Mucosa of descending colon (tissue), 3 donors: ENCODE results near the gene CNKSR3. TPM values are rescaled to one million over a fixed set of nuclear protein-coding genes. Genes with fewer than 3 reads are reported as not detected.
A peak's percentile ranks its signal among the peaks of the same experiment; 100 is the strongest.

Experiments
- ATAC-seq: fragments of 200-7000 bp; cut with Tn5 transposase; one replicate; pipeline ENCODE4 v1.9.1; 2020; ENCODE audit warnings: mild to moderate bottlenecking, moderate library complexity
- DNase-seq, 3 donors: peaks; one replicate each; pipeline ENCODE4 v3.0.0-alpha.2; 2020
- H3K36me3 ChIP-seq: fragments of 200-600 bp; one replicate; pipeline ENCODE4 v1.8.0; 2021; ENCODE audit warnings: low read depth, mild to moderate bottlenecking
- H3K4me1 ChIP-seq: fragments of 200-600 bp; one replicate; pipeline ENCODE4 v1.8.0; 2021; ENCODE audit warnings: low read depth, mild to moderate bottlenecking
- H3K4me3 ChIP-seq: fragments of 200-600 bp; one replicate; pipeline ENCODE4 v1.8.0; 2021; ENCODE audit warnings: mild to moderate bottlenecking
- H3K9me3 ChIP-seq: fragments of 200-600 bp; one replicate; pipeline ENCODE4 v1.8.0; 2021; ENCODE audit warnings: mild to moderate bottlenecking
- CTCF ChIP-seq: fragments of 200-600 bp; IDR thresholded peaks from one replicate; pipeline ENCODE4 v1.8.0; 2022; ENCODE audit warnings: antibody characterized with exemption, mild to moderate bottlenecking
- intact Hi-C, 2 donors: fragments of 100-400 bp; cut with DNase I in 1 of 2; cut with micrococcal nuclease in 1 of 2; formaldehyde crosslinking; loops; one replicate each; pipeline versions ENCODE4 v1.11.0 to v1.11.1; 2022; cut with DNase I, micrococcal nuclease
- total RNA-seq, 3 donors: library from RNA; stranded (reverse); fragmentation: NEBNext Ultra II Directional in 2 of 3; extraction: Animal tissue kit (Norgen Biotek cat#: 25700) in 2 of 3; gene quantifications; one replicate each; pipeline versions ENCODE4 v1.2.1 to v1.2.4, GENCODE V29; 2021 to 2023
- donor health status: DM: no; HTN: no; CAD: no; lungs with moderate emphysema.
- donor health status: DM: no; HTN: no; CAD: no.
- donor health status: DM: no; HTN: yes; CAD: no.

Gene CNKSR3
- total RNA-seq, 3 donors from 2014 or later, result 16.5 to 39.0 (median 33.6) TPM

- ATAC-seq (peak; percentile 44), DNase-seq (no peak)
- H3K4me3 ChIP-seq, result no peak within 1 kb of the TSS
- TF ChIP-seq CTCF, result no peak
- H3K36me3 ChIP-seq, result no peaks in the 10 kb centered on the region
- H3K4me1 ChIP-seq, result no peaks in the 10 kb centered on the region
- H3K9me3 ChIP-seq, result no peaks in the 10 kb centered on the region
- intact Hi-C loops, result no loop called here
Observed at GRCh38 chr6:154356690-154357089, 153.8 kb downstream of the CNKSR3 start, which contains the start of gene IPCEF1. Gene IPCEF1 (minus strand): TSS chr6:154356803. CDS start chr6:154265947, 90,856 bp downstream.

- H3K9me3 ChIP-seq, result no peaks in the 10 kb centered on the region
- no peak for DNase-seq
- ATAC-seq, result no peak
- H3K4me1 ChIP-seq, result no peaks in the 10 kb centered on the region
- H3K4me3 ChIP-seq, result no peak overlapping the region
- intact Hi-C loops, result no loop called here
- no peaks in the 10 kb centered on the region for H3K36me3 ChIP-seq
- TF ChIP-seq CTCF, result no peak
Observed at GRCh38 chr6:154356113-154356512, 154.4 kb downstream of the CNKSR3 start.

GRCh38 chr6:154354265-154354777, 156.2 kb downstream of the CNKSR3 start:
- no peak for ATAC-seq

GRCh38 chr6:154353626-154354025, 156.9 kb downstream of the CNKSR3 start:
- DNase-seq (no peak), ATAC-seq (no peak)
- Histone ChIP-seq H3K36me3 (no peaks in the 10 kb centered on the region), H3K4me3 (no peak overlapping the region), H3K4me1 (no peaks in the 10 kb centered on the region), H3K9me3 (no peaks in the 10 kb centered on the region)
- no peak for TF ChIP-seq CTCF
- intact Hi-C loops, result no loop called here

More at GRCh38 chr6:154354265-154354777, 156.2 kb downstream of the CNKSR3 start:
- H3K4me3 ChIP-seq, result no peak overlapping the region
- no peaks in the 10 kb centered on the region for H3K9me3 ChIP-seq
- TF ChIP-seq CTCF, result no peak
- no peaks in the 10 kb centered on the region for H3K4me1 ChIP-seq
- DNase-seq, result no peak
- H3K36me3 ChIP-seq, result no peaks in the 10 kb centered on the region
- intact Hi-C loops, result no loop called here

GRCh38 chr6:154352898-154353585, 157.4 kb downstream of the CNKSR3 start:
- ATAC-seq (no peak), DNase-seq (no peak)
- no peaks in the 10 kb centered on the region for H3K36me3 ChIP-seq
- no peak for TF ChIP-seq CTCF
- H3K4me1 ChIP-seq, result no peaks in the 10 kb centered on the region
- H3K4me3 ChIP-seq, result no peak overlapping the region
- intact Hi-C loops, result no loop called here
- H3K9me3 ChIP-seq, result no peaks in the 10 kb centered on the region
